ENCODE results near the gene UBE2V1.

The UBE2V1 gene

GRCh38 chr20:50042370-50043313 lies 70.3 kb downstream of the UBE2V1 start:
- DNase-seq = no peak

GRCh38 chr20:50041246-50041873 lies 71.6 kb downstream of the UBE2V1 start:
- peak in 1 of 2 donors; percentile 57 for DNase-seq

GRCh38 chr20:50040432-50041245 lies 72.3 kb downstream of the UBE2V1 start:
- DNase-seq = no peak

GRCh38 chr20:50039706-50040431 lies 73.1 kb downstream of the UBE2V1 start:
- DNase-seq = no peak

GRCh38 chr20:50038574-50038991 lies 74.4 kb downstream of the UBE2V1 start:
- no peak for DNase-seq

GRCh38 chr20:50038169-50038568 lies 74.8 kb downstream of the UBE2V1 start:
- no peak for DNase-seq

- no peak for DNase-seq
Observed at GRCh38 chr20:50037575-50037974, 75.4 kb downstream of the UBE2V1 start.

GRCh38 chr20:50037123-50037522 lies 75.8 kb downstream of the UBE2V1 start:
- DNase-seq = no peak

- no peak for DNase-seq
Observed at GRCh38 chr20:50036703-50037102, 76.2 kb downstream of the UBE2V1 start.

GRCh38 chr20:50034567-50035180 lies 78.3 kb downstream of the UBE2V1 start:
- no peak for DNase-seq

- DNase-seq = no peak
Observed at GRCh38 chr20:50032955-50033666, 79.8 kb downstream of the UBE2V1 start.
